Skeletal muscle satellite cell (primary cell): ENCODE data around the gene EDA. TPM values are rescaled to one million over a fixed set of nuclear protein-coding genes. Genes with fewer than 3 reads are reported as not detected.

Experiments used
- H3K27me3 ChIP-seq: 2 replicates; pipeline ENCODE4 v1.7.0; 2013; ENCODE audit warnings: low read length; ENCODE audit not compliant: control insufficient read depth, insufficient read depth
- H3K36me3 ChIP-seq: 2 replicates; pipeline ENCODE4 v1.7.0; 2013; ENCODE audit warnings: mild to moderate bottlenecking, control low read depth, low read length; ENCODE audit not compliant: insufficient read depth
- H3K4me1 ChIP-seq: 2 replicates; pipeline ENCODE4 v1.7.0; 2013; ENCODE audit warnings: low read length; ENCODE audit not compliant: control insufficient read depth, insufficient read depth
- H3K4me2 ChIP-seq: 2 replicates; pipeline ENCODE4 v1.7.0; 2013; ENCODE audit warnings: mild to moderate bottlenecking, low read length
- H3K4me3 ChIP-seq: 2 replicates; pipeline ENCODE4 v1.7.0; 2013; ENCODE audit warnings: low read length
- H3K9ac ChIP-seq: 2 replicates; pipeline ENCODE4 v1.7.0; 2013; ENCODE audit warnings: mild to moderate bottlenecking, low read depth, low read length, moderate library complexity
- H3K9me3 ChIP-seq: replicated peaks from 2 replicates; pipeline ENCODE4 v1.7.0; 2013; ENCODE audit warnings: mild to moderate bottlenecking, control low read depth, low read length
- small RNA-seq: library from RNA; depleted of rRNA; stranded (forward); fragments of <200 nt; gene quantifications from one replicate; pipeline ENCODE3, GENCODE V24; 2012

Gene EDA

GRCh38 chrX:70082723-70083122 is 466.8 kb downstream of the EDA start:
- peaks cover 2% of the 10 kb centered on the region for H3K4me1 ChIP-seq
- H3K4me2 ChIP-seq = no peak overlapping the region
- no peaks in the 10 kb centered on the region for H3K27me3 ChIP-seq
- no peak overlapping the region for H3K9ac ChIP-seq
- no peaks in the 10 kb centered on the region for H3K9me3 ChIP-seq
- H3K36me3 ChIP-seq = no peaks in the 10 kb centered on the region
- H3K4me3 ChIP-seq = no peak overlapping the region

- peaks cover 11% of the 10 kb centered on the region for H3K4me1 ChIP-seq
- no peaks in the 10 kb centered on the region for H3K9me3 ChIP-seq
- H3K36me3 ChIP-seq = no peaks in the 10 kb centered on the region
- H3K4me2 ChIP-seq = no peak overlapping the region
- no peak overlapping the region for H3K9ac ChIP-seq
- H3K27me3 ChIP-seq = no peaks in the 10 kb centered on the region
- no peak overlapping the region for H3K4me3 ChIP-seq
Measured at GRCh38 chrX:70084592-70085240, 468.8 kb downstream of the EDA start.

GRCh38 chrX:70087857-70088630 is 472.1 kb downstream of the EDA start:
- Histone ChIP-seq H3K9ac (no peak overlapping the region), H3K27me3 (no peaks in the 10 kb centered on the region)

DNA sequence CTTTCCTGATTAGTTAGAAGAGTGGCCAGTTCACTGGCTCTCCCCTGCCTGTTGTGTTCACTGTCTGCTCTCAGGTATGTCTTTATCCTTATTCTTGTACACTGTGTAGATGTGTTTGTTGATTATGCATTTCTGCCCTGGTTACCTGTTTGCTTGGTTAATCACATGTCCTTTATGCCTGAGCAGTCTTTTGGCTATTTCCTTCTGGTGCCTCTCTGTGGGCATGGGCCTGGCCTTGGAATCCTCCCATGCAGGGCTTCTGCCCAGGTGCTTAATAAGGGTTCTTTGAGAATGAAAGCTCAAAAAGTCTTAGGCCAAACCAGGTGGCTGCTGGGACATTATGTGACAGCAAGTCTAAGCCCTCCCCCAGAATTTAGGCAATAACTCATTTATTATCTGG is 472.8 kb downstream of the EDA start:
- Histone ChIP-seq H3K36me3 (no peaks in the 10 kb centered on the region), H3K4me2 (no peak overlapping the region), H3K9ac (no peak overlapping the region), H3K4me1 (peaks cover 17% of the 10 kb centered on the region), H3K9me3 (no peaks in the 10 kb centered on the region), H3K27me3 (no peaks in the 10 kb centered on the region), H3K4me3 (no peak overlapping the region)

More at GRCh38 chrX:70087857-70088630, 472.1 kb downstream of the EDA start:
- Histone ChIP-seq H3K4me3 (no peak overlapping the region), H3K4me2 (no peak overlapping the region), H3K4me1 (peaks cover 17% of the 10 kb centered on the region), H3K9me3 (no peaks in the 10 kb centered on the region), H3K36me3 (no peaks in the 10 kb centered on the region)

Small RNA genes lying within 50 kb of the gene (small RNA-seq; reads per million reads assigned to genes)
- gene MIR676 (not detected), gene RF00012 (not detected)
